HG03064 (cell line): Measurements from ENCODE around the gene EIF5A.

Experiments
- ATAC-seq: cut with Tn5 transposase; IDR thresholded peaks from one replicate; pipeline ENCODE4 v1.9.1; 2021; ENCODE audit warnings: low read depth; ENCODE audit not compliant: unreplicated experiment

The EIF5A gene

GRCh38 chr17:7284911-7285310 lies 22.5 kb upstream of the EIF5A start:
- ATAC-seq = no peak

GRCh38 chr17:7285679-7286078 lies 21.7 kb upstream of the EIF5A start:
- ATAC-seq = no peak

GRCh38 chr17:7289256-7290032 lies 18.0 kb upstream of the EIF5A start:
- no peak for ATAC-seq

GRCh38 chr17:7290166-7290565 lies 17.3 kb upstream of the EIF5A start:
- ATAC-seq = no peak

GRCh38 chr17:7290685-7291084 lies 16.7 kb upstream of the EIF5A start:
- ATAC-seq = no peak

GRCh38 chr17:7292194-7292593 lies 15.2 kb upstream of the EIF5A start:
- ATAC-seq = no peak

- no peak for ATAC-seq
These were observed 14.7 kb upstream of the EIF5A start for GRCh38 chr17:7292729-7293128.

GRCh38 chr17:7293159-7293558 lies 14.3 kb upstream of the EIF5A start:
- ATAC-seq = no peak

GRCh38 chr17:7293816-7294613 lies 13.4 kb upstream of the EIF5A start:
- ATAC-seq = no peak

GRCh38 chr17:7294614-7295153 lies 12.7 kb upstream of the EIF5A start, which contains the start of gene YBX2:
Gene YBX2, minus strand, starts transcription at chr17:7294639. Its CDS starts 139 bp downstream, at chr17:7294500.
- ATAC-seq = no peak

- ATAC-seq = no peak
These were observed 11.9 kb upstream of the EIF5A start for GRCh38 chr17:7295230-7296180.

GRCh38 chr17:7296189-7296861 lies 11.1 kb upstream of the EIF5A start:
- ATAC-seq = no peak

GRCh38 chr17:7304179-7304578 lies 3.2 kb upstream of the EIF5A start:
- no peak for ATAC-seq

- no peak for ATAC-seq
These were observed 527 bp downstream of the EIF5A start for GRCh38 chr17:7307686-7308624.

- no peak for ATAC-seq
These were observed 1.4 kb downstream of the EIF5A start for GRCh38 chr17:7308625-7309433.

GRCh38 chr17:7309628-7310027 lies 2.2 kb downstream of the EIF5A start:
- ATAC-seq = no peak

- ATAC-seq = no peak
These were observed 3.8 kb downstream of the EIF5A start for GRCh38 chr17:7311110-7311705.
